Retina (tissue), 1 donor: Measurements from ENCODE around the gene ARMC8.

ENCODE experiments used
- DNase-seq: peaks from one replicate; pipeline ENCODE4 v3.0.0-alpha.2; 2016

Gene ARMC8

DNA sequence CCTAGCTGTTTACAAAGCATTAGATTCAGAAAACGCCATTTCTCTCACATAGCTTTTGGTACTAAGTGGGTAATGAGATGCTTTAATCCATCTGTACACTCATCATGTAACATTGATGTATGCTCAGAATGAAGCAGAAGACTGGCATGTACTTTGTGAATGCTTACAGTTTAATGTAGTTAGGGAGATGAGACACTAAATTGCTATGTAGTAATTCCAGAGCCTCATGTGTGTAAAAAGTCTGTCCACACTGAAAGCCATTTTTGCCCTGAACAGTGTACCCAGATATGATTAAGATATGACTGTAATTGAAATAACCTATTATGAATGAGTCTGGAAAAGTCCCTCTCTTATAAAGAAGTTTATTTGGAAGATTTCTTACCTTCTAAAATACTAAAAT is 66.5 kb downstream of the ARMC8 start:
- DNase-seq = no peak

- no peak for DNase-seq
Observed at GRCh38 chr3:138254216-138254615, 67.1 kb downstream of the ARMC8 start.

GRCh38 chr3:138256022-138256421 is 68.9 kb downstream of the ARMC8 start:
- no peak for DNase-seq

DNA sequence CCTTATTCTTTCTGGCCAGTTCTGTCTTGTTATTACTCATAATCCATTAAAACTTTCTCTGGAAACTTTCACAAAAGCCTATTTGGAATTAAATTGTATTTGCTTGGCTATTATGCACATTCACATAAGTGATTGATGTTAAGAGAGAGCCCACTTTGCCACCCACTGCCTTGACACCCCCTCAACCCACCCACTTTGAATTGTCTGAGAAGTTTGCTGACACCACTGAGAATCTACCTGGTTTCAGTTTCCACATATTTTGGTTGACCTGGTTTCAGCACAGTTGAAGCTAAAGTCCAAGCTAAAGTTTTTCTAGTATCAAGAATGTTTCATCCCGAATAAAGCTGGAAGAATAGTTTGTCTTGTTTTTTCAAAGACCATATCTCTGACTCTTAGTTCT is 70.9 kb downstream of the ARMC8 start:
- DNase-seq = no peak

DNA sequence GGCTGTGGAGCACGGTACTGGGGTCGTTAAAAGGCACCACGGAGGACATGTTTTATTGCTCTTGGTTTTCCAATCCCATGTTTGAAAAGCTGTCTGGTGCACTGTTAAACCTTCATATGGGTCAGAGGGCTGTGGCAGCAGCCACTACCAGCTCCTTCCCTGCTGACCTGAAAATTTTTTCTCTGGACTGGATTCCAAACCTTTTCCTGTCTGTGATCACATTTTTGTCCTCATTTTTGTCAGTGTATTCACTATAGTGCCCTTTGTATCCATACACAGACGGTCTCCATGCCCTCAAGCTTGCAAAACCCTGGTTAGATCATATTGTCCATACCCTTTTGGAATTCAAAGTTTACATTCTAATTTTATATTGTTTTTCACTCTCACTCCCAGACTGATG is 72.0 kb downstream of the ARMC8 start:
- no peak for DNase-seq

DNA sequence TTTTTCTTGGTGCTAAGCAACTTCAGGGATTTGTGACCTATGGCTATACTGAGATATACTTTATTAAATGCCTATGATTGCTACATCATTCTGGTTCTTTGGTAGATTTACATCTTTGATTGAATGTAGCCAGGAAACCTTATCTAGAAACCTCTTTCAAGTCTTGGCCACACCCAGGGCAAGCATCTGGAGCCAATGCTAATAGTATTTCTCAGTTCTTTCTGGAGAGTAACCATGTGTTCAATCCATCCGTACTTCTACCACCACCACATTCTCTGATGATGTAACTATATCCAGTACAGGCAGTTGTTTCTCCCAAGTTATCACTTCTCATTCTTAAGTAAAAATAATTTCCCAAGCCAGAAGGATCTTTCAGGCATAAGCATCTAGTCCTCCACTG is 73.5 kb downstream of the ARMC8 start:
- DNase-seq = no peak

DNA sequence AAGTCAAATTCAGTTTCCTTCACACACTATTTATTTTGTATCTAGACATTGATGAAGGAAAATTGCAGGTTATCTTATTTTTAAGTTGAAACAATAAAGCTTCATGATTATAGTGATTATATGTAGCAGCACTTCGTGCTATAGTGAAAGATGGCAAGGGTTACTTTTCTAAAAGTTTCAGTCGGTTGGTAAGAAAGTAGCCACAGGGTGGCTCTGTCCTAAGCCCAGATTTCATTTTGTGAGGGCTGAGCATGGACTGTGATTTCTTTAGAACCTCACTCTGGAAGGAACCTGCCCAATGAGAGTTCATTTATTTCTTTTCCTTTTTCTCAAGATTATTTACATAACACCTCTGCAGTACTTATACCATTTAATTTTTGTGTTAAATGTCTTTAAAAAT is 76.0 kb downstream of the ARMC8 start:
- DNase-seq = no peak

DNA sequence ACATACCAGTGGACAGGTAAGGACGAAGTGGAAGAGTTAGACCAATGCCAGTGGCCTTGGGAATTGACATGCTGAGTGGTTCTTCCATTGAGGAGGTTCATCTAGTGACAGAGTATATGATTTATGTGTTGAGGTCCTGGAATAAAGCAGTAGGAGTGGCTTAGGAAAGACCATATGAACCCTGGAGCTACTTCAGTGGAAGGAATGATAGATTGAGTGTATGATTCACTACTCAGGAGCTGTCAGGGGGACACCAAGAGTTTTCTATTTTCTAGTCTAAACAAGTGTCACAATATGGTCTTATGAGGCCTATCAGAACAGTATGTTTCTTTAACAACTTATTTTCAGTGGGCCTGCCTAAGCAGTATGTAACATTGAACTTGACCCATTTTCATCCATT is 78.6 kb downstream of the ARMC8 start:
- no peak for DNase-seq

- no peak for DNase-seq
Observed at GRCh38 chr3:138267083-138267482, 80.0 kb downstream of the ARMC8 start.

- DNase-seq = no peak
Observed at GRCh38 chr3:138270245-138270644, 83.1 kb downstream of the ARMC8 start.

DNA sequence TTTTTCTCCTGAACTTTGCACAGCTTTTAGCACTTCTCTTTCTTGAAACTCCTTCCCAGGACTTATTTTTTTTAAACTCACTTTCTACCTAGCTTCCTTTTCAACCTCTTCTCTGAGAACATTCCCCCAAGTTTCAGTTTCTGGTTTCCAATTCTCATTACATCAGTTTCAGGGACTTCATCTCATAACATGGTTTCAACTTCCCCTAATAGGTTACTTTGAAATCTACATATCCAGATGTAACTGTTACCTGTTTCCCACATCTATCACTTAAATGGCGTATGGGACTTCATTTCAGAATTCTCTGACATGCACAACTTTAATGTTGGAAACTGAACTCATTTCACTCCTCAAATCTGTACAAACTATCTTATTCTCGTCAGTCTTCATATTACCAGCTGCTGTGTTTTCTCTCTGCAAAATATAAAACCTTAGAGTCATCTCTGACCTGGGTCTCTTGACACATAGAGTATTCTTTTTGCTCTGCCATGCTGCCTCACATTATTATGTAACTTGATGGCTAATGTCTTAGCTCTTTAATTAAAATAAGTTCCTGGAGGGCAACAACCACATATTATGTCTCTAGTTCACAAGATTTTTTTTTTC is 84.2 kb downstream of the ARMC8 start:
- DNase-seq = no peak

DNA sequence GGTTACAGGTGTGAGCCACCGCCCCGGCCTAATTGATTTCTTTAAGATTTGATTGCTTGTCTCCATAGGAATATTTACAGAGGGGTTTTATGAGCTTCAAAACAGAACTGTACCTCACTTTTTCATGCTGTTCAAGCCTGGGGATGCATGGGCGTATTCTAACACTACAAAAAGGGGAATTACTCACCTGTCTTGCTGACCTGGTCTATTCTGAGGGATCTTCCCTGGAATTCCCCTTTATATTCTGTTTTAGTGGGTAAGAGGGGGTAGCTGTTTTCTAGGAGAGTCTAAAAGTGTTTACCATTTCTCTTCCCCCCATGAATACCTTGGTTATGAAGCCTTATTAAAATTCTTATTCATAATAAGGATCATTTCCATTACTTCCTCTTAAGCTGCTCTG is 94.5 kb downstream of the ARMC8 start:
- DNase-seq = no peak

DNA sequence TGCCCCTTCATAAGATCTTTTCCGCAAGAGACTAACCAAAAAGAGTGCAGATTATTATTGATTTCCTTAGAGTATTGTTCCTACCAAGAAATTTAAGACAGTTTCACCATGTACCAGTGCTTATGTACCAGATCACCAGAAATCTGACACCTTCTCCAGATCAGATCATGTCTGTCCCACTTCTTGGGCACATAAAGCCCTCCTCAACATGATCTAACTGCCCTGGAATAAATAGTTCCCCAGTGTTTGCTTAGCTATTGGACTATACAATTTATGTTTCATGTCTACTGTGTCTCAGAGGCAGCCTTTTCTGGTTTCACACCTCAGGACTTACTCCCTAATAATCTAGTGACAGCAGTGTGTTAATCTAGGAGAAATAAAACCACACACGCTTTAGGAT is 95.7 kb downstream of the ARMC8 start:
- DNase-seq = no peak

- DNase-seq = no peak
Observed at GRCh38 chr3:138284079-138284478, 97.0 kb downstream of the ARMC8 start.

- DNase-seq = no peak
Observed at GRCh38 chr3:138284957-138285477, 97.9 kb downstream of the ARMC8 start.

- DNase-seq = no peak
Observed at GRCh38 chr3:138289260-138289659, 102.2 kb downstream of the ARMC8 start.

- DNase-seq = no peak
Observed at GRCh38 chr3:138289701-138290100, 102.6 kb downstream of the ARMC8 start.

DNA sequence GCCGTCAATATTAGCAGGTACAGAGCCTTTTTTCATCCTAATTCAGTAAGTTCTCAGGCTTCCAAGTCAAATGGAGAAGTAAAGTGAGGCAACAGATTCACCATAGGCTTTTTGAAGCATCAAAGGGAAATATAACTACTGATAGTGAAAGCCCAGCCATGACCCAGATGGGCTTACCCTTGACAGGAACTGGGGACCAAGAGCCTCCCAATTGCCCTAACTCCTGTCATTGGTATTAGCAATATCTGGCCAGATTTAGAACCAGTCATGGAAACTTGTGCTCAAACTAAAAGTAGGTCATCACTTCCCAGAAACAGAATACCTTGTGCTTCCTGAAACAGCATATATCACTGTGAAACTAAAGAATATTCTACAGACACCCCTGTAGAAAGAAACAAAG is 109.5 kb downstream of the ARMC8 start:
- no peak for DNase-seq

DNA sequence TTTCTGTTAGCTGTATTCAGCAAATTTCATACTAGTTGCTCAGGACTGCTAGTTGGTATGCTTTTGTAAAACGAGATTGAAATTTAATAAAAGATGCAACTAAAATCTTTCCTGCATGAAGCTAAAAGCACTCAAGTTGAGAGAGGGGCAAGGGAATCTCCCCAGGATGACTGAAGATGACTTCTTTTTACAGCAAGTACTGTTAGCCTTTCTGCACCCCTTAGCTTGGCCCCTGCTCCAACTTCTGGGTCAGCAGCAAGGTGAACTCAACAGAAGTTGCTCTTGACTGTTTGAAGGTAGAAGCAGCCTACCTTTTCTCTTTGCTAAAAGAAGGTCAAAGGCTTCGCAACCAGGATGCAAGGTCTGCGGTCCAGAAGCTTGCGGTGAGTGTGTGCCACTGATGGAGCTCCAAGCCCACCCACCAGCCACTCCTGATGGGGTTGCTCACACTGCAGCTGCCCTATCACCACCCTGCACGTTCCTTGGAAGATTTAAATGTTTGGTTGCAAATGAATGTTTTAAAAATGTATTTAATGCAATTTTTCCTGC is 110.0 kb downstream of the ARMC8 start:
- no peak for DNase-seq

DNA sequence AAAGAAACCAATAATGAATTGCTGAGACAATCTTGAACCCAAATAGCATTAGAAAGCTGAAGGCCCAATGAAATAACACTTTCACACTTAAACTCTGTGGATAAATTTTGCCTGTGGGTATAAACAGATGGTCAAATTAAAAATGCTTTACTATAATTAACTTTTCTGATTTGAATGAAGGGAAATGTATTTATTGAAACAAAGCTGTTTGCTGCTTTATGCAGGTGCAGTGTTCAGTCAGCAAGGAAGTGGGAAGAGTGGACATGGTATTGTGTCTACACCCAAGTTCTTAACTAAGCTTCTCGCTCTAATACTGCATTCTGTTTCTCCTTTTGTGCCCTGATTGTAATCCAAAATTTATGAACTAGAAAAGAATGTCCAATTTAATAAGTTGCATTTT is 110.8 kb downstream of the ARMC8 start:
- no peak for DNase-seq

DNA sequence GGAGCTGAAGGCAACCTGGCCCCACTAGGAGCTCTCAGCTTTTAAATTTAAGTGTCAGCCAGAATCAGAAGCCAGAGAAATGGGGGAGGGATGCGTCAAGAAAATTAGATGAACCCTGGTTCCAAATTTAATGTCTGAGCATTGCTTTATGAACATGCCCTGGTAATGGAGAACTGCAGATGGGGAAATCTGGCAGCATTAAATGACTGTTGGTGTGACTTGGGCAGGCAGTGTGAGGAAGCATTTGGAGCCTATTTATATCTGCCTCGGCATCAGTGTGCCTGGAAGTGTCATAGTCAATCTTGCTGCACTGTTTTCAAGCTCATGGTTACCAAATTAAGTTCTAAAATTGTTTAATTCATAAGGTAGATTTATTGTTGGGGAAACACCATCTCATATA is 113.5 kb downstream of the ARMC8 start:
- DNase-seq = no peak

DNA sequence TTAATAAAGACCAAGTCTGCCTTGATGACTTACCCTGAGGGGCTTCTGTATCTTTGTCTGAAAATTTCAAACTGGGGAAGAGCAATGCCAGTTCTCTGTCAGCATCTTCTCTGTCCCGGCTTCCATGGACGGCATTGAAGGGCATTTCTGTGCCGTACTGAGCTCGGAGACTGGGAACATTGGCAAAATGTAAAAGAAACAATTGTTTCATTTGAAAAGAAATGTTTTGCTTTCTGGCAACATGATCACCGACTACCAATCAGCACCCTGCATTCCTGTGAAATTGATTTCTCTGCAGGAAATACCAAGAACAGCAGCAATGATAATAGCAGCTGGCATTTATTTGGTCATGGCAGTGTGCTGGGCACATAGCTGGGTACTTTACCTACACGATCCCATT is 116.4 kb downstream of the ARMC8 start:
- no peak for DNase-seq

- DNase-seq = no peak
Observed at GRCh38 chr3:138307899-138308298, 120.8 kb downstream of the ARMC8 start.

DNA sequence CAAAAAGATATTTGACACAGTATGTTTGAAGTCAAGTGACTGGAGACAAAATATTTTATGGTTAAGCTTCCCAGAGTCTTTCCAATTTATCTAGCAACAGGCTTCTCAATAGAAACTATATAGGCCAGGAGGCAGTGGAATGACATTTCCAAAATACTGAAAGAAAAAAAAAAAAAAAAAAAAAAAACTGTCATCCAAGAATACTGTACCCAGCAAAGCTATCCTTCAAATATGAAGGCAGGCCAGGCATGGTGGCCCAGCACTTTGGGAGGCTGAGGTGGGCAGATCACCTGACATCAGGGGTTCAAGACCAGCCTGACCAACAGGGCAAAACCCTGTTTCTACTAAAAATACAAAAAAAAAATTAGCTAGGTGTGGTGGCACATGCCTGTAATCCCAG is 121.7 kb downstream of the ARMC8 start:
- no peak for DNase-seq

DNA sequence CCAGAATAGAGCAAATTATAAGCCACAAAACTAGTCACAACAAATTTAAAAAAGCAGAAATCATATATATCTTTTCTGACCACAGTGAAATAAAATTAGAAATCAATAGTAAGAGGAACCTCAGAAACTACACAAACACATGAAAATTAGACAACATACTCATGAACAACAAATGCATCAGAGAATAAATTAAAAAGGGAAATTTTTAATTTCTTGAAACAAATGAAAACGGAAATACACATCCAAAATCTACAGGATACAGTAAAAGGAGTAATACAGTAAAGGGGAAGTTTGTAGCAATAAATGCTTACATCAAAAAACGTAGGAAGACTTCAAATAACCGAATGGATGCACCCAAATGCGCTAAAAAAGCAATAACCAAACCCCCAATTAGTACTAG is 123.4 kb downstream of the ARMC8 start:
- DNase-seq = no peak
